Calu3 (cell line): ENCODE results near the gene BRDT. TPM values are rescaled to one million over a fixed set of nuclear protein-coding genes. Genes with fewer than 3 reads are reported as not detected.

Experiments
- BruUV-seq: library from RNA; stranded (reverse); fragments of 400-500 nt; replicated peaks from 2 replicates; lab custom pipeline; 2021; lab: Mats Ljungman, UMichigan
- CTCF ChIA-PET: fragments of 300-600 bp; sonication (Branson Sonifier 250); formaldehyde crosslinking; loops from one replicate; lab custom pipeline; 2022; ENCODE audit warnings: antibody characterized with exemption; lab: Charles Lee
- DNase-seq: peaks from one replicate; pipeline ENCODE4 v3.0.0; 2022
- H3K27ac Mint-ChIP-seq: one replicate; pipeline ENCODE4 v1.8.0; 2022; ENCODE audit warnings: mixed read lengths; ENCODE audit not compliant: unreplicated experiment
- H3K27me3 Mint-ChIP-seq: one replicate; pipeline ENCODE4 v1.8.0; 2022; ENCODE audit warnings: mixed read lengths; ENCODE audit not compliant: unreplicated experiment
- H3K36me3 Mint-ChIP-seq: one replicate; pipeline ENCODE4 v1.8.0; 2022; ENCODE audit warnings: mild to moderate bottlenecking, moderate library complexity, mixed read lengths; ENCODE audit not compliant: insufficient read depth, unreplicated experiment
- H3K4me1 Mint-ChIP-seq: one replicate; pipeline ENCODE4 v1.8.0; 2022; ENCODE audit warnings: mild to moderate bottlenecking, low read depth, mixed read lengths; ENCODE audit not compliant: unreplicated experiment
- H3K4me3 Mint-ChIP-seq: one replicate; pipeline ENCODE4 v1.8.0; 2022; ENCODE audit warnings: mild to moderate bottlenecking, low read depth, moderate library complexity, mixed read lengths; ENCODE audit not compliant: unreplicated experiment
- H3K9me3 Mint-ChIP-seq: one replicate; pipeline ENCODE4 v1.8.0; 2022; ENCODE audit warnings: low read depth, mixed read lengths; ENCODE audit not compliant: unreplicated experiment
- CTCF ChIP-seq: fragments of 200-600 bp; IDR thresholded peaks from one replicate; pipeline ENCODE4 v1.8.0; 2022; ENCODE audit warnings: antibody characterized with exemption; ENCODE audit not compliant: unreplicated experiment
- intact Hi-C: fragments of 100-400 bp; cut with micrococcal nuclease; formaldehyde crosslinking; loops from one replicate; pipeline ENCODE4 v1.10.0; 2022; ENCODE audit not compliant: unreplicated experiment
- total RNA-seq: library from RNA; stranded (reverse); gene quantifications from 2 replicates; pipeline ENCODE4 v1.2.3, GENCODE V29; 2022

The BRDT gene
- total RNA-seq, 1 experiment from 2014 or later = not detected

- no peaks in the 10 kb centered on the region for H3K36me3 Mint-ChIP-seq
- no peaks in the 10 kb centered on the region for H3K9me3 Mint-ChIP-seq
- no peak overlapping the region for H3K4me3 Mint-ChIP-seq
- intact Hi-C loops = no loop called here
- DNase-seq = no peak
- CTCF ChIA-PET = no interaction called here
- TF ChIP-seq CTCF = no peak
- no peaks in the 10 kb centered on the region for H3K27me3 Mint-ChIP-seq
- BruUV-seq = no TSS peak
- H3K4me1 Mint-ChIP-seq = no peaks in the 10 kb centered on the region
- H3K27ac Mint-ChIP-seq = no peak overlapping the region
Measured at GRCh38 chr1:91913018-91913417, 36.2 kb upstream of the BRDT start.

DNA sequence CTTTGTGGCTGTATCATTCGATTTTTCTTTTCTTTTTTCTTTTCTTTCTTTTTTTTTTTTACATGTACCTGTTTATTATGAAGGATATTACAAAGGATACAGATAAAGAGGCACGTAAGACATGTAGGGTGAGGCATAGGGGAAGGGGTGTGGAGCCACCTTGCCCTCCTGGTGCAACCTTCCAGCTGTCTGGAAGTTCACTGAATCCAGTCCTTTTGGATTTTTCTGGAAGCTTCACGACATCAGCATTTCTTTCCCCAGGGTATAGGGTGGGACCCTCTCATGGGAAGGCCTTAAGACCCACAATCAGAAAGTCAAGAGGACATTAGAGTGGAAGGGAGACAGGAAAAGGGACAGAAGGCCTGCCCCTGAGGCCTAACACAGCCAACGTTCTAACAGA, 33.2 kb upstream of the BRDT start:
- CTCF ChIA-PET = no interaction called here
- Mint-ChIP-seq H3K27ac (no peak overlapping the region), H3K27me3 (no peaks in the 10 kb centered on the region), H3K36me3 (no peaks in the 10 kb centered on the region), H3K4me3 (no peak overlapping the region), H3K4me1 (no peaks in the 10 kb centered on the region), H3K9me3 (no peaks in the 10 kb centered on the region)
- no peak for DNase-seq
- BruUV-seq = no TSS peak
- no peak for TF ChIP-seq CTCF
- intact Hi-C loops = no loop called here

GRCh38 chr1:91916811-91917460, 32.3 kb upstream of the BRDT start:
- CTCF ChIA-PET = no interaction called here
- H3K4me3 Mint-ChIP-seq = no peak overlapping the region

DNA sequence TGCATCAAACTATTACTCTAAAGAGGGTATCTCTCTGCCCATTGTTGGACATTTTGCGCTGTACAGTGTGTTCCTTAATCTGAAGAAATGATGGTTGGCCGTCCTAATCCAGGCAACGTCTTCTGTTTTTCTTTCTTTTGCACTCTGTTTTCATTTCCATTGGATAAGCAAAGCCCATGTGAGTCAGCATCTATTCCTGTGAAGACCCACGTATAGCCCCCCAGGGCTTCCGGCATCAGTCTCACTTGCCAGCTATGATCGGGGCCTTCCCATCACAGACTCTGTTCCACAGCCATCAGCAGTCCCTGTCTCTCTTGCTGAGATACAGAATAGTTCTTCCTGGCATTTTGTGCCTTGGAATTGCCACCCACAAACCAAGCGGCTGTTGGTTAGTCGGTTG, 29.2 kb upstream of the BRDT start:
- Mint-ChIP-seq H3K27me3 (no peaks in the 10 kb centered on the region), H3K36me3 (no peaks in the 10 kb centered on the region), H3K9me3 (no peaks in the 10 kb centered on the region), H3K4me3 (no peak overlapping the region), H3K4me1 (peaks cover 9% of the 10 kb centered on the region), H3K27ac (no peak overlapping the region)
- no peak for TF ChIP-seq CTCF
- no peak for DNase-seq
- intact Hi-C loops = no loop called here
- no TSS peak for BruUV-seq
- CTCF ChIA-PET = no interaction called here

More at GRCh38 chr1:91916811-91917460, 32.3 kb upstream of the BRDT start:
- Mint-ChIP-seq H3K27me3 (no peaks in the 10 kb centered on the region), H3K27ac (no peak overlapping the region), H3K36me3 (no peaks in the 10 kb centered on the region), H3K9me3 (no peaks in the 10 kb centered on the region), H3K4me1 (no peaks in the 10 kb centered on the region)
- TF ChIP-seq CTCF = no peak
- intact Hi-C loops = no loop called here
- no TSS peak for BruUV-seq
- no peak for DNase-seq
